Measurements from ENCODE around the gene VARS1.

DNA sequence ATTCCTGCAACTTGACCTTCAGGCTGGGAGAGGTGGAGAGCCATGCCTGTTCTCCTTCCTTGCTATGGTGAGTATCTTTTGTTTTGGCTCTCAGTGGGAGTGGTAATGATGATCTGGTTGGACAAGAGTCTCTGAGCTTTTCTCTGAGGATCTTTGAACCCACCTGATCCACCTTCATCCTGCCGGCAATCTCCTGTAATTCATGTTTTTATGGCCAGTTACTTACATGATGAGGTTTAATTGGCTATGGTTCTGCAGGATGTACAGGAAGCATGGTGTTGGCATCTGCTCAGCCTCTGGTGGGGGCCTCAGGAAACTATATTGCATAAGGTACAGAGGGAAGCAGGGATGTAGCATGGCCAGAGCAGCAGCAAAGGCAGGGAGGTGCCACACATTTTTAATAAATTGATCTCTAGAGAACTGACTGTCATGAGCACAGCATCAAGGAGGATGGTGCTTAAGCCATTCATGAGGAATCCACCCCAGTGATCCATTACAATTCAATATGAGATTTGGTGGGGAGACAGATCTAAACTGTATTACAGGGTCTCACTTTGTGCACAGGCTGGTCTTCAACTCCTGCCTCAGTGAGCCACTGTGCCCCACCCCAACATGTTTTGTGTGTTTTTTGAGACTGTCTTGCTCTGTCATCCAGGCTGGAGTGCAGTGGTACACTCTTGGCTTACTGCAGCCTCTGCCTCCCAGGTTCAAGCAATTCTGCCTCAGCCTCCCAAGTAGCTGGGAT is 42.0 kb upstream of the VARS1 start:
- TF ChIP-seq CTCF (IDR thresholded peaks at IDR 0.05 in 8 of 11, conservative IDR thresholded peaks at IDR 0.05 in 3 of 11) (no peak), POLR2A (IDR thresholded peaks at IDR 0.05) (no peak), POLR2AphosphoS5 (IDR thresholded peaks at IDR 0.05) (no peak)
